Activated CD8-positive, alpha-beta memory T cell treated with anti-CD3 and anti-CD28 coated beads for 1 hour (primary cell): ENCODE results near the gene CCR6.
A peak's percentile ranks its signal among the peaks of the same experiment; 100 is the strongest.

Experiments used
- DNase-seq, 2 donors: peaks; one replicate each; pipeline ENCODE4 v3.0.0-alpha.2; 2020; ENCODE audit warnings: low read depth in 1 of 2; ENCODE audit errors: extremely low read depth in 1 of 2

CCR6 gene

DNA sequence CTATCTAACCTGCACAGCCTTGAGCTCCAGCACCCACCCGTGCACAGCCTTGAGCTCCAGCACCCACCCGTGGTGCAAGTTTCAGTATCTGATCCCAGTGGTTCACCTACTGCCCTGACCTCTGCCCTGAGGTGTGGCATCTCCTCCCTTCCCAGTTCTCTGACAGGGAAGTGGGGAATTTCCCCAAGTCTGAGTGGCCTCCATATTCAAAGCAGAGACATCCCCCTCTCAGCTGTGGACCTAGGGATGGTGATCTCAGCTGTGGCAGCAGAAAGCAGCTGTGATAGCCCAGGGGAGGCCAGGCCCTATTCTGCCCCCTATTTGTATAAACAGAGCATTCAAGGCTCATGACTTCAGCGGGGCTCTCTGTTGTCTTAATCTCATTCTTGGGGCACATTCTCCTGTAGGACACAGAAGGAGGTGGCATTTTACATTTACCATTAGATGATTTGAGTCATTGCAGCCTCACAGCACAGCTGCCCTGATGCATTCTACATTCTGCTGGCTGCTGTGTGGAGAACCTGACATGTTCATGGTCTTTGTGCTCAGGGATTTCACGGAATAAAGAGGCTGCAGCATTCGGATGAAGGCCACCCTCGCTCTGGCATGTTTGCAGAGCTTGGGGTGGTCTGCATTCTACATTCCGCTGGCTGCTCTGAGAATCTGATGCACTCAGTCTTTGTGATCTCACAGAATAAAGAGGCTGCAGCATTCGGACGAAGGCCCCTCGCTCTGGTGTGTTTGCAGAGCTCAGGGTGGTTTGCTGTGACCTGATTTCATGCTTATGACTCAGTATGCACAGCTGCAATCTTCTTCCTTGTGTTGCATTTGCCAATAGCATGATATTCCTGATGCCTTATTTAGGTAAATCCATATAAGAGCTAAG, 17.9 kb downstream of the CCR6 start:
- DNase-seq: no peak

DNA sequence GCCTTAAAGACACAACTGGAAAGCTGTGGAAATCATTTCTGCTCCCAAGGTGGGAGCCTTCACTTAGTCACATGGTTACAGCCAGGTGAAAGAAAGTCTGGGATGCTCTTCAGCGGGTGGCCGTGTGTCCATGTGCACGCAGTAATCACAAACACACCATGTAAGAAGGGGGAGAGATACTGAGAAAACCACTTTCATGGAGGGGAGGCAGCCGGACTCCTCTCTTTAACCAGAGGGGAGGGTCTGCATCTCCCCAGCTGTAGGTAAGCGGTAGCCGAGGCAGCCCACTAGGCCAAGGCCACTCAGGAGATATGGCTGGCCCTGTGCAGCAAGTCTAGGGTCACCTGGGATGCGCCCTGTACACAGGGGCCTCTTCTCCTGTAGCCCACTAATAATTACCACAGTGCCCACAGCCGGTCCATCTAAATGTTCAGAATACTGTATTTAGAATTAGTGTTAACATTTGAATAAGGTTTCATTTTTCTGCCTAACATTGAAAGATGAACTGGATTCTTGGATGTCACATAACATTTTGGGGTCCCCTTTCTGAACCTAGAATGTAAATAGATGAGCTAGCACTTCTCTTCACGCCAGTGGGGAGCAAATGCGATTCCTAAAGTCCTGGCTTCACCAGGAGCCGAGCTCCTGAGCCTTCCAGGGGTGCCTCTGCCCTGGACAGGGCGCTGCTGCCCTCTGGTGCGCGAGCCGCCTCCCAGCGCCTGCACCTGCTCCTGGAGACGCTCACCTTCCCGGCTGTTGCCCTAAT, 19.0 kb downstream of the CCR6 start:
- DNase-seq: peak in 1 of 2 donors; percentile 20

DNA sequence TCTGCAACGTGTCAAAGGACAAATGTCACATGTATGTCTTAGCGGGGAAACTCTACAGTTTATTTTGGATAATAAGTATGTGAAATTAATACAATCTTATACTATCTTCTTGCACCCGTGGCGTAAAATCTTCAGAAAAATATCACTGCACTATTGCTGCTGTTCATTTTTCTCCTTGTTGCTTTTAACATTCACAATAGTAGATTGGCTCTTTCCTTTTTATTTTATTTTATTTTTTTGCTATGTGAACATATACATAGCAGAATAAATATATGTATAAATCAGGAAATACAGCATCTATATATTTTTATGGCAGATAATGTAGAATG, 19.5 kb downstream of the CCR6 start:
- no peak for DNase-seq

DNA sequence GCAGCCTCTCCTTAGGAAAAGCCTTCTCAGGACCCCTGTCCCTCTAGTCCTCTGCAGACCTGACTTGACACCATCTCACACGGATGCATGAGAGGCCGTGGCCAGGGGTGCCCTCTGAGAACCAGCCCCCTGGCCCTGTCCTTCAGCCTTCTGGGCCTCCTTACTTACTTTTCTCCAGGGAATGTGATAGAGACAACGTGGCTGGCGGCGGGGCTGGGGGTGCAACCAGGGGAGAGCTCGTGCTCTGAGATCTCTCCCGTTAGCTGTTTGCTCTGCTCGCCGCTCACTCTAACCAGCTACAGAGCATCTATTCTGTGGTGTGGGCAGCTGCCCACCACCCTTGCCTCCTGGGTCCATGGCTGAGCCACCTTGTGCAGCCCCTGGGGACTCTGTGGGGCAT, 20.1 kb downstream of the CCR6 start:
- DNase-seq: no peak

DNA sequence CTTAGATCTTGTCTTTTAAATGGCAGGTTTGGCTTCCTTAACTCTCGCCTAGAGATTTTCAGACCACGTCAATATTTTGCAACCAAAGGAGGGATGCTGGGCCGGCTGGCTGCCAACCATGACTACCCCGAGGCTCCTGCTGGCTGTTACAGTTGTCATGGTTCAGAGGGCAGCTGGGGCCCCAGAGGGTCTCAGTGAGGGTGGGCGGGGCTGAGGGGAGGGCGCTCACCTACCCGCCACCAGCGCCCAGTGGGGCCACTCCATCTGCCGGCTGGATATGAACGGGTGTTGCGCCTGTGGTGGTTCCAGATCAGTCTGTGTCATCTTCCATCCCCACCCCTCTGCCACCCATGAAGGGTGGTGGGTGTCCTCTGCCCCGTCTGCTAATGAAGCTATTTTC, 22.6 kb downstream of the CCR6 start:
- no peak for DNase-seq

DNA sequence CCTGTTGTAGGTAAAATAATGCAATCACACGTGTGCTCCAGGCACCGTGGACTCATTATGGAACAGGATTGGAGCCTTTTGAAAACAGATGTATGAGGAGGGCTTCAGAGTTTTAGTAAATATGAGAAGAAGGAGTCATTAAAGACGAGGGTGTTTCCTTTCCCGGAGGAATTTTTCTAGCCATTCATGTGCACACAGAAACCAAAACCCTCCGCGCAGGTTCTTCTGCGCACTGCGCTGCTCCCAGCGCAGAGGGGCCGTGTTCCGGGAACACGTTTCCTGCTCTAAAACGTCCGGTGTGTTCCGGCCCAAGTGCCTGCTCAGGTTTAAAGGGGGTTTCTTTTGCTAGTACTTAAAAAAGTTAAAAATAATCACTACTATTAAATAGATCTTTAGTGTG, 23.2 kb downstream of the CCR6 start:
- DNase-seq: no peak

DNA sequence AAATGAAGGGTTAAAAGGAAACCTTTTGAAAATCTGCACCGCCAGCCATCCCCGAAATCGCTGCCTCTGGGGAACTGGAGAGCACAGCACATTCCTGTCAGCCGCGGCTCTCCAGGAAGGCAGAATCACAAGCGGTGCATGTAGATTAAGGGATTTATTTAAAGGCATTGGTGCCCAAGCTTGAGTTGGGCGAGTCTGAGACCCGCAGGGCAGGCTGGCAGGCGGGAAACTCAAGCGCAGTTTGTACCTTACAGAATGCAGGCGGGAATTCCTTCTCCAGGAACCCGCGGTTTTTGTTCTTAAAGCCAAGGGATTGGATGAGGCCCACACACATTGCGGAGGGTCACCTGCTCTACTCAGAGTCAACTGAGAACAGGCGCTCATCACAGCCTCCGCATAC, 24.1 kb downstream of the CCR6 start:
- no peak for DNase-seq

DNA sequence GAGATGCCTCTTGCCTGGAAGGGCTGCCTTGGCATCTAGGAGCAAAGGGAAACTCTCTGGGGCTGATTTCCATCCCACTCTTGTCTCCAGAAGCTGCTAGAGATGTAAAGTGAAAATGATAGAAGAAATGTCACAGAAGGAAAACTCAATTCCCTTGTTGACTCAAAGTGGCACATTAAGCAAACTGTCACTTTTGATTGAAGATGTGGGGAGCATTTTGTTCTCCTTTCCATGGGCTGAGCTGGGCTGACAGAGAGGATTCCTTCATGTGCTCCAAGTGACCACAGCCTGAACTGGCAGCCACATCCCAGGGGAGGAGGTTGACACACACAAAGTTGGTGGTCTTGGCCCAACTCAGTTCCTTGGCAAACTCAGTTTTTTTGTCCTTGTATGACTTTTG, 25.1 kb downstream of the CCR6 start:
- no peak for DNase-seq

DNA sequence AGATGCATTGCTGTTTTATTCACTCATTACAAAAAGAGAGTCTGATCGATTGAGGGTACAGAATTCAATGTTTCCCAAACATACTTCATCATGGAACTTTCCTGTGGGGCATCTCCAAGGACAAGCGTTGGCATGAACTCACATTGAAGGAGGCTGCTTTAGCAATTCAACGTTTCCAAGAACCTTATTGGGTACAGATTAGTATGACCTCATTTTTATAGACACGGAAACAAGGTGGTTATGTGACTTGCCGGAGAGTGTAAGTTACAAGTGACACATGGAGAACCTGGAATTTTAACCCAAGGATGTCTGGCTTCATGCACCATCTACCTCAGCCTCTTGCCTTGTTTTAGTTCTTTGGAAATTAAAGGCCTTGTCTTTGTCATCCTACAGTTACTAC, 26.1 kb downstream of the CCR6 start:
- DNase-seq: no peak

DNA sequence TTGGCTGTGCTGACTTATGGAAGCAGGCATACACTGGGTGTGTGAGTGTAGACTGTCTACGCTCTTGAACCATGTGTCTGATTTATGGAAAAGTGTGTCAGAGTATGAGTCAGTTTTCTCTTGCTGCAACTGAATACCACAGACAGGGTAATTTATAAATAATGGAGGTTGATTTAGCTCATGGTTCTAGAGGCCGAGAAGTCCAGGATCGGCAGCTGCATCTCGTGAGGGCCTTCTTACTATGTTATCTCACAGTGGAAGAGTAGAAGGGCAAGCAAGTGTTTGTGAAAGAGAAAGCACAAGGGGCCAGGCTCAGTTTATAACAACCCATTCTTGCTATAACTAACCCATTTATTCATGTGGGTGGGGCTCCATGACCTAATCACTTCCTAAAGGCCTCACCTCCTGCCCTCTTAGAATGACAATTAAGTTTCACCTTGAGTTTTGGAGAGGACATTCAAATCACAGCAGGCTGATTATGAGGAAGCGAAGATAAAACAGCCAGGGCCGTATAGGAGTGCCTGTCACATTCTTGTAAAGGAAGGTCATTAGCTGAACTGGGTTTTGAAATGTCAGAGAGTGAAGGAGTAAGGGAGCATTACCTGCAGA, 28.1 kb downstream of the CCR6 start:
- no peak for DNase-seq

DNA sequence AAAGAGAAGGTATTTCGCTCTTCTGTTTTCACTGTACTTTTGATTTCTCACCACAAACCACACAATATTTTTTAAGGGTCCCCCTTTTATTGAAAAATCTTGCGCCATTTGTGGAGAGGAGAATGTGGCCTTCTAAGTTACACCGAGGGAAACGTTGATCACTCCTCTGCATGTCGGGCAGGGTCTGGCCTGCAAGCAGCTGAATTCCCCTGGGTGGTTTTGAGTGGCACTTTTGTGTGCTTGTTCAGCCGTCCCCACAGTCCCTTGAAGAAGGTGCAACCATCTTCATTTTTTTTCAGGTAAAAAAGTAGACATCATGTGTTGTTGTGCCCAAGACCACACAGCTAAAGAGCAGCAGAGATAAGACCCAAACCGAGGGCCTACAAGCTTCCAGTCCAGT, 28.8 kb downstream of the CCR6 start:
- DNase-seq: no peak

DNA sequence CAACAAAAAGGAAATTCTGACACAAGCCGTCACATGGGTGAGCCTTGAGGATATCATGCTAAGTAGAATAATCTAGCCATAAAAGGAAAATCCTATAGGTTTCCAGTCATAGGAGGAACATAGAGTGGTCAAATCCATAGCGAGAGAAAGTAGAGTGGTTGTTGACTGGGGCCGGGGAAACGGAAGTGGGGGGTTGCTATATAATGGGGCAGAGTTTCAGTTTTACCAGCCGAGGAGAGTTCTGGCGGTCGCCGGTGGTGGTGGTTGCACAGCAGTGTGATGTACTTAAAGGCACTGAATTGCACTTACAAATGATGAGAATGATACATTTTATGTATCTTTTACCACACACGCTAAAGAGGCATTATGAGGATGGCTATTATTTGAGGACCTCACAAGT, 30.0 kb downstream of the CCR6 start:
- no peak for DNase-seq

DNA sequence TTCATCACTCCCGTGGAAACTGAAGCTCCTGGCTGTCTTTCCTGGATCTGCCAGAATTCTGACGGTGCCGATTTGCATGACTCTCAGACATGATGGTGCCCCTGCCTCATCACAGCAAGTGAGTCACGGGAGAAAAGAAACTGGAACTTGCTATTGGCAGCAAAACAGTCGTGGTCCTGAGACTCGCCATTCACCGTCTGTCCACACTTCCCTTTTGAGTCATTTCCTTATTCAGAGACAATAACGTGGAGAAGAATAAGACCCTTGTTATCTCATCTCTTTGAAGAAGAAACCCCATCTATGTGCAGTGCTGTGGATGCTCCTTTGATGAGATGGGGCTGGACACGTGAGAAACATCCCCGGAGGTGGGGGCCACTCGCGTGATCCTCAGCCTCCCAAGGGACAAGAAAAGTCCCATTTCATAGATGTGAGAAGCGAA, 30.6 kb downstream of the CCR6 start:
- DNase-seq: no peak

DNA sequence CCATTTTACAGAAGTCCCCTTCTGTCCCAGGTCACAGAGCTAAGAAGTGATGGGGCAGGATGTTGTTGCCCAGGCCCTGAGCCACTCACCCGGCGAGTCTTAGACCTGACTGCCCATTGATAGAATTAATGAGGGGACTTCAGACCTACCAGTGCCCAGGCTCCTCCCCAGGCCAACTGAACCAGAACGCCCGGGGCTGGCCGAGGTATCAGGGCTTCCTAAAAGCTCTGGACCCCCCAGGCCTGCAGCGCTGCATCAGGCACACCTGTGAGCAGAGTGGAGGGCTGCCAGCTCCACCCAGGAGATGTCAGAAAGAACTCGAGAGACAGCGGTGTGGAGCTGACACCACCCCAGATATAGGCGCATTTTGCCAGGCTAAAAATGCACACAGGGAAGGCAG, 31.4 kb downstream of the CCR6 start:
- no peak for DNase-seq

DNA sequence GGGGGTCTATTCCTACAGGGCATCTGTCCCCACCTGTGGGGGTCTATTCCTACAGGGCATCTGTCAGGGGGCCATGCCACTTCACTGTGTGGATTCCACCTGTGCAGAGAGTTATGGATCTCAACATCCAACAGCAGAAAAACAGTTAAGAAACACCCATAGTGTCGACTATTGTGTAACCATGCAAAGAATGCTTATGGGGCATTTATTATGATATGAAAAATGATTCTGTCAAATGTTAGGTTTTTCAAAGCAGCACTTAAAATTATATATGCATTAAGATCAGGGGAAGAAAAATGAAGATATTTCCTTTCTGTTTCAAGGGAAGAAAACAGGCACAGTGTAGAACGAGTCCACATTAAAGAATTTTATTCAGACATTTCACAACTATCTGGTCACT, 32.0 kb downstream of the CCR6 start:
- DNase-seq: no peak

DNA sequence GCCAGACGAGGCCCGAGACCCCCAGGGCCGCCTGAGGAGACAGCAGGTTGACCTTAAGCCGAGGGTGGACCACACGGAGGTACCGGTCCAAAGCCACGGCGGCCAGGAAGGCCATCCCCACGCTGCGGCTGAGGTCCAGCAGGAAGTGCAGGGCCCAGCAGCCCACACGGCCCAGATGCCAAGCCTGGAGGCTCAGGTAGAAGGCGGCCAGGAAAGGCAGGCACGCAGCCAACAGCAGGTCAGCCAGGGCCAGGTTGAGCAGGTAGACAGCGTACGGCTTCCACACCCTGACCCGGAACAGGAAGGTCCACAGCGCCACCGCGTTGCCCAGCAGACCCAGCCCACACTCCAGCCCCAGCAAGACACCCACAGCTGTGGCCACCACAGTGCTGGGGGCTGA, 34.5 kb downstream of the CCR6 start:
- DNase-seq: no peak

DNA sequence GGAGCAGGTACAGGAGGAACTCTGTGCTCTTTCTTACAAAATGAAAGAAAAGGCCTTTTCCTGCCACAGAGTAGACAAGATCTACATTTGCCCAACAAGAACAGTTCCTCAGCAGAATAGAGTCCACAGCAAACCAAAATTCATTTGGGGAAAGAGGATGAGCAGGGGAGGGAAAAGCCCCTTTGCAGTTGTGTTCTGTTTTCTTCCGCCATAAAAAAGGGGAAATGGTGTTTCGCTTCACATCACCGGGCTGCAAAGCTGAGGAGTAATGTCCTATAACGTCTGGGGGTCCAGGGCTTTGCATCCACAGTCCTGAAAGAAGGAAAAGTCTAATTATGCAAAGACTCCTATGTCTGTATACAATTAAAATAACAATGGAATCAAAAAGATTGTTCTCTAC, 35.0 kb downstream of the CCR6 start, which contains the start of gene GPR31:
Gene GPR31 (minus strand): TSS at position 118 of the 400 bp plus-strand sequence. CDS start 149 bp downstream, outside the sequence.
- DNase-seq: no peak

DNA sequence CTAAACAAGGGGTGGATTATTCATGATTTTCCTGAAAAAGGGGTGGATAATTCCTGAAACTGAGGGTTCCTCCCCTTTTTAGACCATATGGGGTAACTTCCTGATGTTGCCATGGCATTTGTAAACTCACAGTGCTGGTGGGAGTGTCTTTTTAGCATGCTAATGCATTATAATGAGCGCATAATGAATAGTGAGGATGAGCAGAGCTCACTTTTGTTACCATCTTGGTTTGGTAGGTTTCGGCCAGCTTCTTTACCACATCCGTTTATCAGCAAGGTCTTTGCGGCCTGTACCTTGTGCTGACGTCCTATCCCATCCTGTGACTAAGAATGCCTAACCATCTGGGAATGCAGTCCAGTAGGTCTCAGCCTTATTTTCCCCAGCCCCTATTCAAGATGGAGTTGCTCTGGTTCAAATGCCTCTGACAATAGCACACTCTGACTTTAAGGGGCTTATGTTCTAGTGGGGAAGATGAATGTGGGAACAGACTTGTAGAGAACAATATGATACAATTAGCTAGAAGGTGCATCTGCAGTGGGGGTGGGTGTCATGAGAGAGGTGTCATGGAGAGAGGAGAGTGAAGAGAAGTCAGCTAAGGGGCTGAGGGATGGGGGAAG, 39.1 kb downstream of the CCR6 start:
- no peak for DNase-seq

DNA sequence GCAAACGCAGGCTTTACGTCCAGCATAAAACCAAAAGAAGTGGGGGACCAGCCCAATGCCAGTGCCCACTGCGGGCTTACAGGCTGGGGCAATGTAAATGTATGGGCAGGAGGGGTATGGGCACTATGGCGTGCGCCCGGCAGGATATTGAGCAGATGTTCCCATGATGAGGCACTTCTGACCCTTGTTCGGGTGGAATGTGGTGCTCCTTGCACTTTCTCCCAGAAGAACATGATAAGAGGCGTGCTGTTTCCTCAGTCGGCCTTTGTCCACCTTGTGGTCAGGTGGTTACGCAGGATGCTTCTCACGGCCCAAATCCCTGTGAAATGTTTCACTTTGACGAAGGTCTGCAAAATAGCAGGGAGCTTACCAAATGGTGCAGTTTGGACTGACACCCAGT, 39.7 kb downstream of the CCR6 start:
- DNase-seq: no peak

DNA sequence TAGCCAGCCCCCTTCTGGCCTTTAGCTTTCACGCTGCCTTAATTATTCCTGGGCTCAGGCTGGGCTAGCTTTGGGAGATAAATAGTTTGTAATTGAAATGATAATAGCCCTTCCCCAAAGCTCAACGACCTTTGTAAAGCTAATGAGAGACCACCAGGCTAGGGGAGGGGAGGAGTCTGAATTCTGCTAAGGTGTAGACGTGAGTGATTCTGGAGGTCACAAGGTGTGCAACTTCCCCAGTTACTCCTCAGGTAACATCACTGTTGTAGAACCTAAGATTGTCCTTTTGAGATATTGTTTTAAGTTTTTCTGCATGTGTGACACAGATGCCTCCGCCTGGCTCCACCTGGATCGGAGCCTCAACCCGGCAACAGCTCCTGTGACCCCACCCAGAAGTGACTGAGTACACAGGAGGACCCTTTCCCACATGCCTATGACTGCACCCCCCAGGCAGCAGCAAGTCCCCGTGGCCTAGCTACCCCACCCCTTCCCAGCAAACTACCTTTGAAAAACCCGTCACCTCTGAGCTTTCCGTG, 40.6 kb downstream of the CCR6 start:
- DNase-seq: no peak

DNA sequence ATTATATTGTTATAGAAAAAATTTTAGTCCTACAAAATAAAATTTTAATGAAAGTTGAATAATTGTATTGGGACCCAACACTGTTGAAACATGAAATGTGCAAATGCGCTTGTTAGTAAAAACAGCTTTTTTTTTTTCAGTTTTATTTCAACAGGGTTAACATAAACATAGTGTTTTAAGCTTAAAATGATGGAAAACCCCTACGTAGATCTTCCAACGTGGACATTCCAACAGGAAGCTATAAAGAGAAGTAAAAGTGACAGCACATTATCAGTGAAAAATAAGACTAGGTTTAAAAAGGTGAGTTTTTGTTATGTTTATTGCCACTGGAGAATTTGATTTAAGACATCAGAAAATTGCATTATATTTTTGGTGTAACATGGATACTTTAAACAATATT, 41.4 kb downstream of the CCR6 start:
- DNase-seq: no peak
